Measurements from ENCODE around the gene CNOT4. TPM values are rescaled to one million over a fixed set of nuclear protein-coding genes. Genes with fewer than 3 reads are reported as not detected.

The CNOT4 gene
- total RNA-seq, 1 experiment from 2014 or later = 14.6 TPM

- TF ChIP-seq CDX4 (CRISPR knock-in tag; IDR thresholded peaks at IDR 0.05; ENCODE audit: borderline replicate concordance) (no peak), SP1 (CRISPR knock-in tag; conservative IDR thresholded peaks at IDR 0.05) (0 out of 2 replicates have a peak, but pooled peaks have one; percentile 39)
Measured at GRCh38 chr7:135558337-135558767, 48.5 kb upstream of the CNOT4 start (continued).

- H3K27ac Mint-ChIP-seq = no peak within 1 kb of the TSS
- peak within 1 kb of the TSS; percentile 45 for H3K4me3 Mint-ChIP-seq
- H3K9me3 Mint-ChIP-seq = no peaks in the 10 kb centered on the region
- peaks cover 33% of the 10 kb centered on the region for H3K4me1 Mint-ChIP-seq
- DNase-seq (ENCODE audit: low spot score) (peak; percentile 51), ATAC-seq (peak; percentile 67)
- no peaks in the 10 kb centered on the region for H3K36me3 Mint-ChIP-seq
- no peaks in the 10 kb centered on the region for H3K27me3 Mint-ChIP-seq (ENCODE audit: low read depth)
- ChIA-PET POLR2A (interaction anchor here (0.6 to 1.2 kb wide), 2 partner anchors 54 to 195 kb away, joined by 3 read pairs; no protein-coding TSS in a partner anchor), CTCF (interaction anchor here (0.6 to 1.0 kb wide), 2 partner anchors 277 to 293 kb away, joined by 3 read pairs; no protein-coding TSS in a partner anchor)
- TF ChIP-seq CREM (CRISPR knock-in tag; IDR thresholded peaks at IDR 0.05) = peak; percentile 46
- peak; percentile 69; the same call in 1 of the 2 replicates for TF ChIP-seq FOXK1 (CRISPR knock-in tag; IDR thresholded peaks at IDR 0.05)
- TF ChIP-seq PRDM15 (CRISPR knock-in tag; IDR thresholded peaks at IDR 0.05) = no peak
- TF ChIP-seq ZNF416 (CRISPR knock-in tag; IDR thresholded peaks at IDR 0.05) = 0 out of 2 replicates have a peak, but pooled peaks have one; percentile 35
- no peak for TF ChIP-seq SMAD4 (CRISPR knock-in tag; IDR thresholded peaks at IDR 0.05)
- TF ChIP-seq TEAD4 (CRISPR knock-in tag; IDR thresholded peaks at IDR 0.05) = no peak
- no peak for TF ChIP-seq TEAD1 (CRISPR knock-in tag; IDR thresholded peaks at IDR 0.05)
- no peak for TF ChIP-seq ATF3 (CRISPR knock-in tag; conservative IDR thresholded peaks at IDR 0.05)
- peak; percentile 68; the same call in 1 of the 2 replicates for TF ChIP-seq FOXP1 (CRISPR knock-in tag; IDR thresholded peaks at IDR 0.05; ENCODE audit: borderline replicate concordance)
- no peak for TF ChIP-seq ZNF317 (CRISPR knock-in tag; IDR thresholded peaks at IDR 0.05; ENCODE audit: borderline replicate concordance, low read depth)
- no peak for TF ChIP-seq RELA (CRISPR knock-in tag; IDR thresholded peaks at IDR 0.05; ENCODE audit: borderline replicate concordance)
- no peak for TF ChIP-seq JAZF1 (CRISPR knock-in tag; IDR thresholded peaks at IDR 0.05)
- TF ChIP-seq ETV6 (CRISPR knock-in tag; IDR thresholded peaks at IDR 0.05) = peak; percentile 68
- peak; percentile 83; the same call in 1 of the 2 replicates for TF ChIP-seq PREB (CRISPR knock-in tag; IDR thresholded peaks at IDR 0.05; ENCODE audit: borderline replicate concordance)
- no peak for TF ChIP-seq RORB (CRISPR knock-in tag; IDR thresholded peaks at IDR 0.05)
- TF ChIP-seq E2F5 (CRISPR knock-in tag; IDR thresholded peaks at IDR 0.05) = peak; percentile 76; the same call in 1 of the 2 replicates
- TF ChIP-seq ZNF425 (CRISPR knock-in tag; conservative IDR thresholded peaks at IDR 0.05) = no peak
- 0 out of 2 replicates have a peak, but pooled peaks have one; percentile 61 for TF ChIP-seq KAT7 (CRISPR knock-in tag; IDR thresholded peaks at IDR 0.05; ENCODE audit: borderline replicate concordance)
- TF ChIP-seq ESRRA (CRISPR knock-in tag; IDR thresholded peaks at IDR 0.05; ENCODE audit: borderline replicate concordance) = peak; percentile 65; the same call in 1 of the 2 replicates
- no peak for TF ChIP-seq HMGA2 (CRISPR knock-in tag; IDR thresholded peaks at IDR 0.05)
- TF ChIP-seq CDX4 (CRISPR knock-in tag; IDR thresholded peaks at IDR 0.05; ENCODE audit: borderline replicate concordance) = no peak
- no peak for TF ChIP-seq E2F1 (CRISPR knock-in tag; IDR thresholded peaks at IDR 0.05)
Measured at GRCh38 chr7:135557455-135558336, 47.8 kb upstream of the CNOT4 start, which contains the start of gene NUP205. Gene NUP205, plus strand, starts transcription at chr7:135557917. Its CDS starts 28 bp downstream, at chr7:135557945.

All from WTC11 (cell line).